OCI-LY7 (cell line): ENCODE data around the gene PIK3CG.
"Not testable (repeated sequence)": the region's sequence is repeated elsewhere in the genome, so short reads cannot be mapped to it uniquely, and the experiment has no call there.

ENCODE experiments used
- CTCF ChIP-seq: fragments of 200-600 bp; sonication (generic); conservative IDR thresholded peaks from 2 replicates; pipeline ENCODE4 v1.5.1; 2014; ENCODE audit warnings: mild to moderate bottlenecking, antibody characterized with exemption, low read length, moderate library complexity, mixed read lengths
- EZH2phosphoT487 ChIP-seq: fragments of 200-600 bp; sonication (generic); IDR thresholded peaks from 2 replicates; pipeline ENCODE4 v1.6.1; 2018; ENCODE audit warnings: low read depth, borderline replicate concordance, mild to moderate bottlenecking, mixed run types, antibody characterized with exemption, low read length, moderate library complexity, mixed read lengths

- not testable (repeated sequence) for TF ChIP-seq CTCF, EZH2phosphoT487
These were observed 34.2 kb upstream of the PIK3CG start for GRCh38 chr7:106830896-106831295.
